ENCODE results near the gene FREM3.
"Not testable (repeated sequence)": the region's sequence is repeated elsewhere in the genome, so short reads cannot be mapped to it uniquely, and the experiment has no call there.

Gene FREM3

DNA sequence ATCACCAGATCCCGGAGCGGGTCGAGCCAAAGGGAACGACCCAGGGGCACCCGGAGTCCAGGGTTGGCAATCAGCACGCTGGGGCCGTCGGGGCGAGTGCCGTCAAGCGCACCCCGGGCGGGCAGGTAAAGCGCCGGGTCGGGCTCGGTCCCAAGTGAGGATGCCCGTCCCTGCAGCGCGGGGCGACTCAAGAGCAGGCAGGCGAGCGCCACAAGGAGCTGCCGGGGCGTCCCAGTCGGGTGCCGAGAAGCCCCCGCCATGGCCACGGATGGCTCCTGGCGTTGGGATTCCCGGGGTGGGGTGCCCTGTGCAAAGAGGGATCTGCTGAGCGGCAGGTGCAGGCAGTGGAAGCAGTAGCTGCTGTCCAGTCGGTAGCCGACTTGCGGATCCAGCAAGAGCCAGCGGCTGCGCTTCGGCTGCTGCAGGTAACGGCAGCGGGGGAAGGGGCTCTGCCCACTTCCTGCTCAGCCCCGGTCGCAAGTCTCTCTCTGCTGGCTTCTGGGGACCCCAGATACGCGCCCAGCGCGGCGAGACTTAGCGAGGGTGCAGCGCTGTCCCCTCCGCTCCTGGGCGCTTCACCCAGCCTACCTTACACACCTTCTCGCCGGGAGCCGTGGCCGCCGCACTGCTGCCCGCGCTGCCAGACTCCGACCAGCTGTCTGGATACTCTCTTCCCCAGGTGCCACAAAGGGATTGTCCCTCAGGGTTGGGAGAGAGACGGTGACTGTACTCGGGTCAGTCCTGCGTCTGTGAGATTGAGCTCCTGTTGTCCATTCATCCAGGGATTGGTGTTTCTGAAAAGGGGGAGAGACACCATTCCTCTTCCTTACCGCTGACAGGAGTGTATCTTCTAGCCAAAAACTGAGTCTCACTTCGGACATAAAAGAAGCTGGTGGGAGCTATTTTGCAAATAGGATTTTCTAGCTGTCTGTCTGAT, at the start of gene FREM3:
TSS of gene FREM3 (minus strand) at position 260 of the 937 bp plus-strand sequence. CDS start at position 260, 0 bp downstream.
- TF ChIP-seq, protein P1, sequence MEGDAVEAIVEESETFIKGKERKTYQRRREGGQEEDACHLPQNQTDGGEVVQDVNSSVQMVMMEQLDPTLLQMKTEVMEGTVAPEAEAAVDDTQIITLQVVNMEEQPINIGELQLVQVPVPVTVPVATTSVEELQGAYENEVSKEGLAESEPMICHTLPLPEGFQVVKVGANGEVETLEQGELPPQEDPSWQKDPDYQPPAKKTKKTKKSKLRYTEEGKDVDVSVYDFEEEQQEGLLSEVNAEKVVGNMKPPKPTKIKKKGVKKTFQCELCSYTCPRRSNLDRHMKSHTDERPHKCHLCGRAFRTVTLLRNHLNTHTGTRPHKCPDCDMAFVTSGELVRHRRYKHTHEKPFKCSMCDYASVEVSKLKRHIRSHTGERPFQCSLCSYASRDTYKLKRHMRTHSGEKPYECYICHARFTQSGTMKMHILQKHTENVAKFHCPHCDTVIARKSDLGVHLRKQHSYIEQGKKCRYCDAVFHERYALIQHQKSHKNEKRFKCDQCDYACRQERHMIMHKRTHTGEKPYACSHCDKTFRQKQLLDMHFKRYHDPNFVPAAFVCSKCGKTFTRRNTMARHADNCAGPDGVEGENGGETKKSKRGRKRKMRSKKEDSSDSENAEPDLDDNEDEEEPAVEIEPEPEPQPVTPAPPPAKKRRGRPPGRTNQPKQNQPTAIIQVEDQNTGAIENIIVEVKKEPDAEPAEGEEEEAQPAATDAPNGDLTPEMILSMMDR (IDR thresholded peaks at IDR 0.05; ENCODE audit: insufficient read depth, low read depth, low read length, missing control alignments): no peak
- peak; percentile 6 for DNase-seq (ENCODE audit: low read depth)
- H3K4me3 ChIP-seq (ENCODE audit: low read depth, low read length): no peak within 1 kb of the TSS

DNA sequence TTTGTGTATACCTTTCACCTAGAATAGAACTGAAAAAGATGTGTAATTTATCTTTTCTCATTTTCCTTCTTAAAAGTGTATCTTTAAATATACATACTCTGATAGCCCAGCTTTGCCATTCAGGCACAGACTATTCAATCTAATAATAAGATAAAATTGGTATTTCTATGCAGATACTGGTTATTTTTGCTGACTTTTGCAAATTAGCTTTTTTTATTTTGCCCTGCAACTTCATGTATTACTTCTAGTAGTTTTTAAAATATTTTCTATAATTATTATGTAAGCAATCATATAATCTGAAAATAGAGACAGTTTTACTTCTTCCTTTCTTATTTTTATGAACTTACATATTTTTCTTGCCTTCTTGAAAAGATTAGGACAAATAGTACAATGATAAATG, 45.4 kb upstream of the FREM3 start:
- H3K4me3 ChIP-seq (ENCODE audit: low read depth, low read length): no peak overlapping the region
- TF ChIP-seq, protein P1 (IDR thresholded peaks at IDR 0.05; ENCODE audit: insufficient read depth, low read depth, low read length, missing control alignments): no peak
- DNase-seq (ENCODE audit: low read depth): no peak

DNA sequence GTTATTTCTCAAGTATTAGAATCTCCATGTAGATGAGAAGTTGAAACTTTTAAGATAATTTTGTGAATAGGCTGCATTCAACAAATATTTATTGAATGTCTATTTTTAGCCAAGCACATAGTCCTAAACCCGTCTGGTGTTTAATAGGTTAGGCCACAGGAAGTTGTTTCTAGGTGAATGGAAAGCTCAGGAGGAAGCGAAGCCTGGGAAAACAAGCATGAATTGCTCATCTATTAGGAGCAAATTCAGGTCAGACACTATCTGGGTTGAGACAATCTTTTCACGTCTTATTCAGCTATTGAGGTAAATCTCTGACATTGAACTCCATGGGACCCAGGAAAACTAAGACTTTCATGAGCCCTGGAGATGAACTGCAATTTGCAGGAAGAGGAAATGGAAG, 43.1 kb upstream of the FREM3 start:
- H3K4me3 ChIP-seq (ENCODE audit: low read depth, low read length): no peak overlapping the region
- TF ChIP-seq, protein P1 (IDR thresholded peaks at IDR 0.05; ENCODE audit: insufficient read depth, low read depth, low read length, missing control alignments): no peak
- DNase-seq (ENCODE audit: low read depth): no peak

DNA sequence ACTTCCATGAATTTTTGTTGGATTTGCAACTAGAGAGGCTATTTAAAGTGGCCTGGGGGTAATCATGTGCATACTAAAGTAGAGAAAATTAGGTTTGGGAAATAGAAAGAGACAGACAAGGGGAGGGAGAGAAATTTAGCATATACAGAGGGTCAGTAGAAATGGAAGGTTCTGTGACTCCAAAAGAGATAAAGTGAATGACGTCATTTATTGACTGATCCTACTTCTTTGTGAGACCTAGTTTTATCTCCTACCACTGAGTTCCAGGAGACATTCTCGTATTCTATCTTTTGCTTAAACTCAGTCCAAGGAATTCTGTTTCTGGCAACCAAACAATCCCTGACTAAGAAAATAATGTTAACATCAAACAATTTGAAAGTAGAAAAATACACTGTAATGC, 42.4 kb upstream of the FREM3 start:
- DNase-seq (ENCODE audit: low read depth): no peak
- H3K4me3 ChIP-seq (ENCODE audit: low read depth, low read length): no peak overlapping the region
- TF ChIP-seq, protein P1 (IDR thresholded peaks at IDR 0.05; ENCODE audit: insufficient read depth, low read depth, low read length, missing control alignments): no peak

DNA sequence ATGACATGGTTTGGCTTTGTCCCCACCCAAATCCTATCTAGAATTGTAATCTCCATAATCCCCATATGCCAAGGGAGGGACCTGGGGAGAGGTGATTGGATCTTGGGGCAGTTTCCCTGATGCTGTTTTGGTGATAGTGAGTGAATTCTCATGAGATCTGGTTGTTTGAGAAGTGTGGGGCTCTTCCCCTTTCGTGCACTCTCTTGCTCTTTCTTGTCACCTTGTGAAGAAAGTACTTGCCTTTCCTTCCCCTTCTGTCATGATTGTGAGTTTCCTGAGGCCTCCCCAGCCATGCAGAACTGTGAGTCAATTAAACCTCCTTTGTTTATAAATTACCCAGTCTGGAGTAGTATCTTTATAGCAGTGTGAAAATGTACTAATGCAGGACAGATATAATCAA, 36.4 kb upstream of the FREM3 start:
- TF ChIP-seq, protein P1 (IDR thresholded peaks at IDR 0.05; ENCODE audit: insufficient read depth, low read depth, low read length, missing control alignments): no peak
- no peak for DNase-seq (ENCODE audit: low read depth)

DNA sequence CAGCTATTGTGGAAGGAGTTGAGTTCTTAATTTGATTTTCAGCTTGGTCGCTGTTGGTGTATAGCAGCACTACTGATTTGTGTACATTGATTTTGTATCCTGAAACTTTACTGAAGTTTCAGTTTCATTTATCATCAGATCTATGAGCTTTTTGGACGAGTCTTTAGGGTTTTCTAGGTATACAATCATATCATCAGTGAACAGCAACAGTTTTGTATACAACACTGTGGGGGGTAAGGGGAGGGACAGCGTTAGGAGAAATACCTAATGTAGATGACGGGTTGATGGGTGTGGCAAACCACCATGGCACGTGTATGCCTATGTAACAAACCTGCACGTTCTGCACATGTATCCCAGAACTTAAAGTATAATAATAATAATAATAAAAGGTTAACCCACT, 35.6 kb upstream of the FREM3 start:
- H3K4me3 ChIP-seq (ENCODE audit: low read depth, low read length); DNase-seq (ENCODE audit: low read depth): not testable (repeated sequence)

More for the DNA sequence above, 36.4 kb upstream of the FREM3 start:
- H3K4me3 ChIP-seq (ENCODE audit: low read depth, low read length): no peak overlapping the region

DNA sequence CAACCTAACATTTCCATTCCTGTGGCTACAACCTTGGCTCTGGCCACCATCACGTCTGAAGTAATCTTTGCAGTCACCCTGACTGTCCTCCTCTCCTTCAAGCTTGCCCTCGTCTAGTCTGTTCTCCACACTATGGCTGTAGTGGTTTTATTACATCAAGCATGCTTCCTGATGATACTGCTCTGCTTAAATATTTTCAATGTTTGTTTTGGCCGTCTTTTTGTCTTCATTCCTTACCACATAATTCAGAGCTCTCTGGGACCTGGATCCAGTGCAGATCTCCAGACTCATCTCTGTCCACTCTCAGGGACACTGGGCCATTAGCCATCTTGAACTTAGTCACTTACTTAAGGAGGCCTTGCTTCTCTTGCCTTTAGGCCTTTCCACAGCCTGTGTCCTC, 27.7 kb upstream of the FREM3 start:
- TF ChIP-seq, protein P1 (IDR thresholded peaks at IDR 0.05; ENCODE audit: insufficient read depth, low read depth, low read length, missing control alignments): no peak
- no peak overlapping the region for H3K4me3 ChIP-seq (ENCODE audit: low read depth, low read length)
- DNase-seq (ENCODE audit: low read depth): no peak

Measured in GM12865 (cell line).